Liver (tissue), 9 donors: Measurements from ENCODE around the gene VWA2. TPM values are rescaled to one million over a fixed set of nuclear protein-coding genes. Genes with fewer than 3 reads are reported as not detected.

Source experiments
- DNase-seq: peaks from one replicate; pipeline ENCODE4 v3.0.0-alpha.2; 2017; ENCODE audit warnings: low spot score
- H3K27ac ChIP-seq, 2 donors: one replicate each; pipeline ENCODE4 v1.7.0; 2013; ENCODE audit warnings: inconsistent platforms in 2 of 2, low read length in 2 of 2, control low read depth in 1 of 2, low read depth in 1 of 2, mild to moderate bottlenecking in 1 of 2
- H3K27me3 ChIP-seq, 4 donors: one replicate each; pipeline versions ENCODE4 v1.6.1 to v1.7.0; 2013; ENCODE audit warnings: low read length in 3 of 4, inconsistent platforms in 1 of 4, mild to moderate bottlenecking in 1 of 4, moderate library complexity in 1 of 4; ENCODE audit not compliant: control insufficient read depth in 4 of 4, insufficient read depth in 4 of 4
- H3K36me3 ChIP-seq, 4 donors: one replicate each; pipeline versions ENCODE4 v1.6.1 to v1.7.0; 2013; ENCODE audit warnings: low read length in 3 of 4, mild to moderate bottlenecking in 3 of 4, low read depth in 1 of 4, moderate library complexity in 1 of 4; ENCODE audit not compliant: control insufficient read depth in 4 of 4, insufficient read depth in 3 of 4
- H3K4me1 ChIP-seq, 4 donors: one replicate each; pipeline versions ENCODE4 v1.6.1 to v1.7.0; 2013; ENCODE audit warnings: low read length in 3 of 4, mild to moderate bottlenecking in 3 of 4, moderate library complexity in 1 of 4; ENCODE audit not compliant: control insufficient read depth in 4 of 4, insufficient read depth in 4 of 4
- H3K4me3 ChIP-seq, 3 donors: one replicate each; pipeline versions ENCODE4 v1.6.1 to v1.7.0; 2013; ENCODE audit warnings: low read length in 3 of 3, control low read depth in 1 of 3, low read depth in 1 of 3, mild to moderate bottlenecking in 1 of 3
- H3K9ac ChIP-seq, 2 donors: one replicate each; pipeline ENCODE4 v1.7.0; 2013; ENCODE audit warnings: low read length in 2 of 2, mild to moderate bottlenecking in 2 of 2, moderate library complexity in 2 of 2, control low read depth in 1 of 2, low read depth in 1 of 2
- H3K9me3 ChIP-seq, 4 donors: one replicate each; pipeline versions ENCODE4 v1.6.1 to v1.7.0; 2013; ENCODE audit warnings: low read length in 3 of 4; ENCODE audit not compliant: control insufficient read depth in 4 of 4
- ATF3 ChIP-seq: IDR thresholded peaks from 2 replicates; pipeline ENCODE4 v1.6.1; 2016; ENCODE audit warnings: antibody characterized with exemption
- FOXA1 ChIP-seq: IDR thresholded peaks from 2 replicates; pipeline ENCODE4 v1.6.1; 2016; ENCODE audit warnings: antibody characterized with exemption
- FOXA2 ChIP-seq: IDR thresholded peaks from 2 replicates; pipeline ENCODE4 v1.6.1; 2016; ENCODE audit warnings: antibody characterized with exemption
- GABPA ChIP-seq, 2 donors: IDR thresholded peaks in 1 of 2; conservative IDR thresholded peaks in 1 of 2; 2 replicates each; pipeline ENCODE4 v1.6.1; 2016; ENCODE audit warnings: antibody characterized with exemption in 2 of 2, mild to moderate bottlenecking in 1 of 2, moderate library complexity in 1 of 2
- HNF4A ChIP-seq, 2 donors: conservative IDR thresholded peaks; 2 replicates each; pipeline ENCODE4 v1.6.1; 2016; ENCODE audit warnings: antibody characterized with exemption in 2 of 2, mild to moderate bottlenecking in 2 of 2
- HNF4G ChIP-seq: IDR thresholded peaks from 2 replicates; pipeline ENCODE4 v1.6.1; 2016; ENCODE audit warnings: antibody characterized with exemption
- JUND ChIP-seq, 2 donors: IDR thresholded peaks; 2 replicates each; pipeline ENCODE4 v1.6.1; 2016; ENCODE audit warnings: antibody characterized with exemption in 2 of 2
- NR2F2 ChIP-seq: IDR thresholded peaks from 2 replicates; pipeline ENCODE4 v1.6.1; 2016; ENCODE audit warnings: antibody characterized with exemption
- RAD21 ChIP-seq, 2 donors: IDR thresholded peaks; 2 replicates each; pipeline ENCODE4 v1.6.1; 2016; ENCODE audit warnings: antibody characterized with exemption in 2 of 2, mild to moderate bottlenecking in 2 of 2
- REST ChIP-seq: IDR thresholded peaks from 2 replicates; pipeline ENCODE4 v1.6.1; 2016; ENCODE audit warnings: antibody characterized with exemption, mild to moderate bottlenecking
- SP1 ChIP-seq: IDR thresholded peaks from 2 replicates; pipeline ENCODE4 v1.6.1; 2018; ENCODE audit warnings: antibody characterized with exemption, mild to moderate bottlenecking
- TAF1 ChIP-seq: conservative IDR thresholded peaks from 2 replicates; pipeline ENCODE4 v1.6.1; 2016; ENCODE audit warnings: antibody characterized with exemption, mild to moderate bottlenecking
- YY1 ChIP-seq: IDR thresholded peaks from 2 replicates; pipeline ENCODE4 v1.6.1; 2016; ENCODE audit warnings: antibody characterized with exemption, mild to moderate bottlenecking
- ZBTB33 ChIP-seq: IDR thresholded peaks from 2 replicates; pipeline ENCODE4 v1.6.1; 2016; ENCODE audit warnings: antibody characterized with exemption
- WGBS: extraction: QIAGEN DNeasy Blood & Tissue Kit; methylation state at CpG from one replicate; pipeline ENCODE4 v1.1.7; 2013; 5-methylcytosine and 5-hydroxymethylcytosine counted together
- polyA plus RNA-seq, 2 donors: library from polyadenylated mRNA; stranded (reverse) in 1 of 2; unstranded in 1 of 2; fragments of 200-250 nt in 1 of 2; fragments of >200 nt in 1 of 2; fragmentation: Nextera tagmentation in 1 of 2; extraction: Ambion mirVana in 1 of 2; gene quantifications; one replicate each; pipeline versions ENCODE4 v1.2.1 to v1.2.3, GENCODE V29; 2013 to 2015
- total RNA-seq, 2 donors: library from RNA; depleted of rRNA; stranded (reverse); fragments of >200 nt; gene quantifications; one replicate each; pipeline ENCODE4 v1.2.3, GENCODE V29; 2014
- TF ChIP-seq, protein P1 (sequence below): fragments of 150-350 bp; IDR thresholded peaks from 2 replicates; pipeline ENCODE4 v1.5.1; 2017; ENCODE audit warnings: improper control_type of control experiment, low read depth, low read length; ENCODE audit not compliant: missing input control
- TF ChIP-seq, protein P2 (sequence below): IDR thresholded peaks from 2 replicates; pipeline ENCODE4 v1.6.1; 2016; ENCODE audit warnings: antibody characterized with exemption
- donor health status: healthy.
- donor health status: healthy.
- donor health status: healthy.
- donor health status: healthy.
- donor health status: healthy.

Gene VWA2
- total and polyA plus RNA-seq, 4 donors = 0.05 to 0.25 TPM; not detected in 2

DNA sequence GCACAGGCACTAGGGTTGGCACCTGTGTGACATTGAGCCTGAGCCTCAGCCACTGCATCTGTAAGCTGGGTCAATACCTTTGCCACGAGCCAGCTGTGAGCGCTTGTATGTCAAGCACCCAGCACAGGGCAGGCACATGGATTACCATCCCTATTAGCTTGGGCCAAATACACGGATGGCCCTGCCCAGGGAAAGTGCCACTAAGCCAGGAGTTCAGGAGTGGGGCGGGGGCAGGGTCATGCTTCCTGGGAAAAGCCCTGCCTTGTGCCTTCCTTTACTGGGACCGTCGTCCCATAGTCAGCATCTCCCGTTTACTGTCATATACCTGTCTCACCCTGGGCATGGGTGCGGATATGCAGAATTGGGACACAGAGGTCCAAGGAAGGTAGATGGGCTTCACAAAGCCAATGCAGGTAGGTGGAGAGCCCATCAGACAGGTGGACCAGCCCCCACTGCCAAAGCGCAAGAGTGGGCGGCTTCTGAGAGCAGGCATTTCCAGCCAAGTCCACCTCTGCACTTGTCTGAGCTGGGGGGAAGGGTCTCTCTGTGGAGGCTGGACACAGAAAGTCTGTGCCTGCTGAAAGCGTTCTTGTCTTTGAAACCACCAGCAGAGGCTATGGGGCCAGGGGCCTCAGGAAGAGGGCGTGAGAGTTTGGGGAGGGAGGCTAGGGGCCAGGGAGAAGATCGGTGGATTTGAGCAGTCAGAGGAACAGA is 72.6 kb downstream of the VWA2 start:
- TF ChIP-seq, protein P1, sequence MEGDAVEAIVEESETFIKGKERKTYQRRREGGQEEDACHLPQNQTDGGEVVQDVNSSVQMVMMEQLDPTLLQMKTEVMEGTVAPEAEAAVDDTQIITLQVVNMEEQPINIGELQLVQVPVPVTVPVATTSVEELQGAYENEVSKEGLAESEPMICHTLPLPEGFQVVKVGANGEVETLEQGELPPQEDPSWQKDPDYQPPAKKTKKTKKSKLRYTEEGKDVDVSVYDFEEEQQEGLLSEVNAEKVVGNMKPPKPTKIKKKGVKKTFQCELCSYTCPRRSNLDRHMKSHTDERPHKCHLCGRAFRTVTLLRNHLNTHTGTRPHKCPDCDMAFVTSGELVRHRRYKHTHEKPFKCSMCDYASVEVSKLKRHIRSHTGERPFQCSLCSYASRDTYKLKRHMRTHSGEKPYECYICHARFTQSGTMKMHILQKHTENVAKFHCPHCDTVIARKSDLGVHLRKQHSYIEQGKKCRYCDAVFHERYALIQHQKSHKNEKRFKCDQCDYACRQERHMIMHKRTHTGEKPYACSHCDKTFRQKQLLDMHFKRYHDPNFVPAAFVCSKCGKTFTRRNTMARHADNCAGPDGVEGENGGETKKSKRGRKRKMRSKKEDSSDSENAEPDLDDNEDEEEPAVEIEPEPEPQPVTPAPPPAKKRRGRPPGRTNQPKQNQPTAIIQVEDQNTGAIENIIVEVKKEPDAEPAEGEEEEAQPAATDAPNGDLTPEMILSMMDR = no peak
- no peak for TF ChIP-seq RAD21 (IDR thresholded peaks at IDR 0.05)
- no peak for TF ChIP-seq HNF4G
- TF ChIP-seq ZBTB33 = no peak
- no peak for TF ChIP-seq ATF3
- no peak for TF ChIP-seq FOXA1
- no peak for TF ChIP-seq SP1
- TF ChIP-seq TAF1 = no peak
- TF ChIP-seq YY1 = no peak
- TF ChIP-seq, protein P2, sequence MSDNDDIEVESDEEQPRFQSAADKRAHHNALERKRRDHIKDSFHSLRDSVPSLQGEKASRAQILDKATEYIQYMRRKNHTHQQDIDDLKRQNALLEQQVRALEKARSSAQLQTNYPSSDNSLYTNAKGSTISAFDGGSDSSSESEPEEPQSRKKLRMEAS = no peak
- no peak for TF ChIP-seq JUND (IDR thresholded peaks at IDR 0.05)
- TF ChIP-seq FOXA2 = no peak
- no peak overlapping the region for H3K27ac ChIP-seq
- no peak for DNase-seq
- no peaks in the 10 kb centered on the region for H3K4me1 ChIP-seq
- no peaks in the 10 kb centered on the region for H3K36me3 ChIP-seq
- H3K9ac ChIP-seq = no peak overlapping the region
- WGBS = 86% methylated on average over 13 of the region's 13 CpGs
- H3K9me3 ChIP-seq = peaks cover 0 to 9% (median 5%) of the 10 kb centered on the region in 4 donors
- no peaks in the 10 kb centered on the region for H3K27me3 ChIP-seq
- H3K4me3 ChIP-seq = no peak overlapping the region

DNA sequence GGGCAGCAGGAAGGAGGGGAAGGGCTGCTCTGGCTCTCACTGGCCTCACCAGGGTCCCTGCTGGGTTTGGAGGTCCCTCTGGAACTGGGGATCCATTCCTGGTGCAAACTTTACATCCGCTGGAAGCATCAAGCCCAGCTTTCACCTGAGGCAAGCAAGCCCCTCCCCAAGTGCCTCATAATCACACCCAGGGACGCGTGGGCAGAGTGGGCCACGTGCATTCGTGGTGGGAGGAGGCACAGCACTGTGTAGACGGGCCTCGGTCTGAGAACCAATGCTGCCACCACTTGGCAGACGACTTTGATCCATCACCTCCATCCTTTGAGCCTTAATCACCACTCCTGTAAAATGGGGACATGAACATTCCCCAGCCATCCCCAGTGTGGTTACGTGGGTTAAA is 74.1 kb downstream of the VWA2 start:
- WGBS = 90% methylated on average over 9 of the region's 9 CpGs
- no peak overlapping the region for H3K27ac ChIP-seq
- TF ChIP-seq HNF4A (conservative IDR thresholded peaks at IDR 0.05) = no peak
- no peak for TF ChIP-seq JUND (IDR thresholded peaks at IDR 0.05)
- no peak for TF ChIP-seq RAD21 (IDR thresholded peaks at IDR 0.05)
- no peak for TF ChIP-seq REST
- TF ChIP-seq, protein P2 = no peak
- TF ChIP-seq SP1 = no peak
- TF ChIP-seq GABPA (IDR thresholded peaks at IDR 0.05 in 1 of 2, conservative IDR thresholded peaks at IDR 0.05 in 1 of 2) = no peak
- no peak for TF ChIP-seq NR2F2
- TF ChIP-seq TAF1 = no peak
- H3K9me3 ChIP-seq = peaks cover 0 to 9% (median 5%) of the 10 kb centered on the region in 4 donors
- no peaks in the 10 kb centered on the region for H3K36me3 ChIP-seq
- no peak overlapping the region for H3K4me3 ChIP-seq
- DNase-seq = no peak
- no peaks in the 10 kb centered on the region for H3K4me1 ChIP-seq
- H3K27me3 ChIP-seq = no peaks in the 10 kb centered on the region
- no peak overlapping the region for H3K9ac ChIP-seq
